RWPE2 (cell line): ENCODE data around the gene KRT76.

Experiments used
- ATAC-seq: fragments of 200-7000 bp; cut with Tn5 transposase; 3 replicates; pipeline ENCODE4 v1.9.1; 2021; ENCODE audit warnings: low read depth
- DNase-seq: peaks from one replicate; pipeline ENCODE4 v3.0.0-alpha.2; 2020; ENCODE audit warnings: low spot score
- H3K27ac ChIP-seq: fragments of 450-650 bp; 2 replicates; pipeline ENCODE4 v1.5.1; 2017; ENCODE audit warnings: mild to moderate bottlenecking; ENCODE audit not compliant: poor library complexity, severe bottlenecking
- H3K27me3 ChIP-seq: fragments of 250-450 bp; sonication (Bioruptor Pico); 2 replicates; pipeline ENCODE4 v1.5.1; 2021; ENCODE audit warnings: mild to moderate bottlenecking, moderate library complexity; ENCODE audit not compliant: insufficient read depth, poor library complexity, severe bottlenecking
- H3K36me3 ChIP-seq: fragments of 250-450 bp; sonication (Bioruptor Pico); 2 replicates; pipeline ENCODE4 v1.5.1; 2020; ENCODE audit warnings: low read depth, mild to moderate bottlenecking, moderate library complexity
- H3K4me1 ChIP-seq: fragments of 250-450 bp; sonication (Bioruptor Pico); 2 replicates; pipeline ENCODE4 v1.5.1; 2021; ENCODE audit warnings: mild to moderate bottlenecking, moderate library complexity; ENCODE audit not compliant: insufficient read depth, poor library complexity, severe bottlenecking
- H3K4me3 ChIP-seq: fragments of 250-450 bp; sonication (Bioruptor Pico); 2 replicates; pipeline ENCODE4 v1.5.1; 2021; ENCODE audit warnings: mild to moderate bottlenecking, moderate library complexity; ENCODE audit not compliant: severe bottlenecking
- H3K9me3 ChIP-seq: fragments of 250-450 bp; sonication (Bioruptor Pico); 2 replicates; pipeline ENCODE4 v1.5.1; 2021; ENCODE audit warnings: mild to moderate bottlenecking, moderate library complexity; ENCODE audit not compliant: severe bottlenecking
- CTCF ChIP-seq: fragments of 450-650 bp; IDR thresholded peaks from one replicate; pipeline ENCODE4 v1.5.1; 2017; ENCODE audit warnings: mild to moderate bottlenecking, moderate library complexity; ENCODE audit not compliant: poor library complexity, severe bottlenecking

Gene KRT76

GRCh38 chr12:52726451-52726850 lies 50.7 kb downstream of the KRT76 start:
- no peak for TF ChIP-seq CTCF
- ATAC-seq (no peak), DNase-seq (no peak)
- Histone ChIP-seq H3K27ac (no peak overlapping the region), H3K27me3 (no peaks in the 10 kb centered on the region), H3K4me3 (no peak overlapping the region), H3K4me1 (no peaks in the 10 kb centered on the region), H3K36me3 (no peaks in the 10 kb centered on the region), H3K9me3 (no peaks in the 10 kb centered on the region)

- H3K27me3 ChIP-seq: no peaks in the 10 kb centered on the region
Measured at GRCh38 chr12:52724384-52724783, 52.8 kb downstream of the KRT76 start.

GRCh38 chr12:52722680-52723079 lies 54.5 kb downstream of the KRT76 start:
- no peak overlapping the region for H3K27ac ChIP-seq
- DNase-seq (no peak), ATAC-seq (no peak)
- H3K36me3 ChIP-seq: no peaks in the 10 kb centered on the region
- H3K4me3 ChIP-seq: no peak overlapping the region
- H3K27me3 ChIP-seq: no peaks in the 10 kb centered on the region
- TF ChIP-seq CTCF: no peak
- H3K4me1 ChIP-seq: no peaks in the 10 kb centered on the region
- H3K9me3 ChIP-seq: no peaks in the 10 kb centered on the region

More at GRCh38 chr12:52724384-52724783, 52.8 kb downstream of the KRT76 start:
- Histone ChIP-seq H3K4me1 (no peaks in the 10 kb centered on the region), H3K9me3 (no peaks in the 10 kb centered on the region), H3K4me3 (no peak overlapping the region), H3K27ac (no peak overlapping the region), H3K36me3 (no peaks in the 10 kb centered on the region)
- ATAC-seq (no peak), DNase-seq (no peak)
- TF ChIP-seq CTCF: no peak

- Histone ChIP-seq H3K4me1 (no peaks in the 10 kb centered on the region), H3K9me3 (no peaks in the 10 kb centered on the region), H3K27me3 (no peaks in the 10 kb centered on the region), H3K27ac (no peak overlapping the region), H3K4me3 (no peak overlapping the region), H3K36me3 (no peaks in the 10 kb centered on the region)
- ATAC-seq (no peak), DNase-seq (no peak)
- TF ChIP-seq CTCF: no peak
Measured at GRCh38 chr12:52721838-52722470, 55.2 kb downstream of the KRT76 start.

- no peaks in the 10 kb centered on the region for H3K4me1 ChIP-seq
- DNase-seq (no peak), ATAC-seq (peak; percentile 72)
- no peaks in the 10 kb centered on the region for H3K36me3 ChIP-seq
- no peak overlapping the region for H3K27ac ChIP-seq
- H3K9me3 ChIP-seq: no peaks in the 10 kb centered on the region
- no peak overlapping the region for H3K4me3 ChIP-seq
- no peak for TF ChIP-seq CTCF
- H3K27me3 ChIP-seq: no peaks in the 10 kb centered on the region
Measured at GRCh38 chr12:52720365-52720886, 56.7 kb downstream of the KRT76 start.
